ENCODE measurements around the gene CSMD2.

Gene CSMD2

DNA sequence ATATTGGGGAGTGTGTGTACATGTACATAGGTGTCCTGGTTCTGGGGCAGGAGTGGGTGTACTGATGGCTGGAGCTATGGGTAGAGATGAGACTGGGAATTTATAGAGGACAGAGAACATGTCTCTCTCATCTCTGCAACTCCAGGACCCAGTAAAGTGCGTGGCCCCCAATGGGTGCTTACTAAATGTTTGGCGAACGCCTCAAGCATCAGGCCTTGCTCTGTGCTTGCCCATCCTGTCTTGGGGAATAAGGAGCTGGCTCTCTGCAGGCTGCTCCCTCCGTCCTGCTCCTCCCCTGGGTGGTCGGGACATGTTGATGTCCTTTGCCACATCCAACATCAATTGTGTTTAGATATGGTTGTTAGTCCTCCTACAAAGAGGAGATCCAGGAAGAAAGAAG, 530.9 kb downstream of the CSMD2 start:
- H3K27me3 ChIP-seq (replicated peaks; ENCODE audit: insufficient read depth, low read length): peaks cover 73% of the 10 kb centered on the region
- no peaks in the 10 kb centered on the region for H3F3A ChIP-seq (ENCODE audit: insufficient read depth, low read length)
- H3K4me3 ChIP-seq (ENCODE audit: low read length): no peak overlapping the region
- no peaks in the 10 kb centered on the region for H3K9me2 ChIP-seq (replicated peaks; ENCODE audit: insufficient read depth, low read length)
- no peak for TF ChIP-seq EZH2 (optimal IDR thresholded peaks at IDR 0.05; ENCODE audit: low read depth, low read length)
- TF ChIP-seq, protein P1, sequence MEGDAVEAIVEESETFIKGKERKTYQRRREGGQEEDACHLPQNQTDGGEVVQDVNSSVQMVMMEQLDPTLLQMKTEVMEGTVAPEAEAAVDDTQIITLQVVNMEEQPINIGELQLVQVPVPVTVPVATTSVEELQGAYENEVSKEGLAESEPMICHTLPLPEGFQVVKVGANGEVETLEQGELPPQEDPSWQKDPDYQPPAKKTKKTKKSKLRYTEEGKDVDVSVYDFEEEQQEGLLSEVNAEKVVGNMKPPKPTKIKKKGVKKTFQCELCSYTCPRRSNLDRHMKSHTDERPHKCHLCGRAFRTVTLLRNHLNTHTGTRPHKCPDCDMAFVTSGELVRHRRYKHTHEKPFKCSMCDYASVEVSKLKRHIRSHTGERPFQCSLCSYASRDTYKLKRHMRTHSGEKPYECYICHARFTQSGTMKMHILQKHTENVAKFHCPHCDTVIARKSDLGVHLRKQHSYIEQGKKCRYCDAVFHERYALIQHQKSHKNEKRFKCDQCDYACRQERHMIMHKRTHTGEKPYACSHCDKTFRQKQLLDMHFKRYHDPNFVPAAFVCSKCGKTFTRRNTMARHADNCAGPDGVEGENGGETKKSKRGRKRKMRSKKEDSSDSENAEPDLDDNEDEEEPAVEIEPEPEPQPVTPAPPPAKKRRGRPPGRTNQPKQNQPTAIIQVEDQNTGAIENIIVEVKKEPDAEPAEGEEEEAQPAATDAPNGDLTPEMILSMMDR (IDR thresholded peaks at IDR 0.05; ENCODE audit: low read length): no peak
- no peak for TF ChIP-seq EZH2phosphoT487 (IDR thresholded peaks at IDR 0.05; ENCODE audit: low read length)
- DNase-seq: no peak
- H3K79me2 ChIP-seq (ENCODE audit: low read length): no peaks in the 10 kb centered on the region
- H3K36me3 ChIP-seq (replicated peaks; ENCODE audit: insufficient read depth, low read length): no peaks in the 10 kb centered on the region
- no peaks in the 10 kb centered on the region for H3K4me1 ChIP-seq (ENCODE audit: low read length)
- no peak overlapping the region for H3K4me2 ChIP-seq (ENCODE audit: low read depth, low read length)
- no peaks in the 10 kb centered on the region for H4K20me1 ChIP-seq (ENCODE audit: insufficient read depth, low read length)
- H3K9ac ChIP-seq (ENCODE audit: low read length): no peak overlapping the region
- H2AFZ ChIP-seq (ENCODE audit: low read length): no peak overlapping the region
- H3K27ac ChIP-seq (ENCODE audit: low read length): no peak overlapping the region
- H3K9me3 ChIP-seq (replicated peaks; ENCODE audit: insufficient read depth, low read length): no peaks in the 10 kb centered on the region

DNA sequence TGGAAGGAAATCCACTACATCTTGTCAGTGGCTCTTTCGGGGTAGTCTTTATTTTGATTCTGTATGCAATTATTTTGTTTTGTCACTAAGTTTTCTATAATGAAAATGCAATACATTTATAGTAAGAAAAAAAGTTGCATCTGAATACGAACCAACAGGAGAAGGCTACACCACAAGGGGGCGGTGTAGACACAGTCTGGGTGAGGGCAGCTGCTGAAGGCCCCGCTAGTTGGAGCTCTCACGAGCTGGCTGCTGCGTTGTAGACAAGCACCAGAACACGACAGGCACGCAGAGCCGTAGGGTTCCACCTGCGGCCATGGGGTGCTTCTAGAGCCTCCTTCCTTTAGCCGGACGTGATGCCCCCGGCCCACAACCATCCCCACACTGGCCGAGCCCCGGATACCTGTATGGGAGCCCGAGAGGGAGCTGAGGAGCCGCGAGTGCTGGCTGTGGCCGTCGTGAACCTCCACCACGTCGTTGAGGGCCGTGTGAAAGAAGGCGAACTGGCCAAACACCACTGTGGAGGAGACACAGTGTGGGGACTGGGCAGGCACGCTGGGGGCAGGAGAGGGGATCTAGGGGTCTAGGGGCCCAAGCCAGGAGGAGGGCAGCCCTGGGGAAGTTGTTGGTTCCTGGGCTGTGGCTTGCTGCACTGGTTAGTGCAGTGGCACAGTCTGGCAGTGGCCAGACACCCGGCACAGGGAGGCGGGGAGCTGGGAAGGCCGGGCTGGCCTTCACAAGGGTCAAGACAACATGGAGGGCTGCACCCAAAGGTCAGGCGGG, 531.8 kb downstream of the CSMD2 start:
- Histone ChIP-seq H3F3A (ENCODE audit: insufficient read depth, low read length) (no peaks in the 10 kb centered on the region), H3K79me2 (ENCODE audit: low read length) (no peaks in the 10 kb centered on the region), H3K27ac (ENCODE audit: low read length) (no peak overlapping the region), H3K9me3 (replicated peaks; ENCODE audit: insufficient read depth, low read length) (no peaks in the 10 kb centered on the region), H3K27me3 (replicated peaks; ENCODE audit: insufficient read depth, low read length) (peaks cover 64% of the 10 kb centered on the region), H3K36me3 (replicated peaks; ENCODE audit: insufficient read depth, low read length) (no peaks in the 10 kb centered on the region), H3K9ac (ENCODE audit: low read length) (no peak overlapping the region), H4K20me1 (ENCODE audit: insufficient read depth, low read length) (no peaks in the 10 kb centered on the region), H3K4me1 (ENCODE audit: low read length) (no peaks in the 10 kb centered on the region), H3K4me3 (ENCODE audit: low read length) (no peak overlapping the region), H3K9me2 (replicated peaks; ENCODE audit: insufficient read depth, low read length) (no peaks in the 10 kb centered on the region), H3K4me2 (ENCODE audit: low read depth, low read length) (no peak overlapping the region), H2AFZ (ENCODE audit: low read length) (no peak overlapping the region)
- no peak for TF ChIP-seq EZH2 (optimal IDR thresholded peaks at IDR 0.05; ENCODE audit: low read depth, low read length)
- TF ChIP-seq, protein P1 (IDR thresholded peaks at IDR 0.05; ENCODE audit: low read length): peak; percentile 99
- DNase-seq: peak; percentile 87

DNA sequence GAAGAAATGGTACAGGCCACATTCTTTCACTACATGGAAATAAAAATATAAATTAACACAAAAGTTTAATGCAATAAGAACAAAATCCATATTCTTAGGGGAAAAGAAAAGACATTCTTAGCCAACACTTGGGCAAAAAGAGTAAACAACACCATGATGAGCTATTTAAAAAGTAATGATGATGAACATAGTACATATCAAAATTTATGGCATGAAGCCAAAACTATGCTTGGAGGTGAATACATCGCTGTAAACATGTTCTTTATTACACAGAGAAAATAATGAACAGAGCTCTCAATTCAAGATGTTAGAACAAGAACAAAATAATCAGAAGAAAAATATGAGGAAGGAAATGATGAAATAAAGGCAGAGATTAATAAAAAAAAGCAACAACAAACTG, 534.3 kb downstream of the CSMD2 start:
- TF ChIP-seq, protein P1 (IDR thresholded peaks at IDR 0.05; ENCODE audit: low read length): no peak
- TF ChIP-seq EZH2phosphoT487 (IDR thresholded peaks at IDR 0.05; ENCODE audit: low read length): no peak
- no peak for TF ChIP-seq EZH2 (optimal IDR thresholded peaks at IDR 0.05; ENCODE audit: low read depth, low read length)
- peaks cover 49% of the 10 kb centered on the region for H3K27me3 ChIP-seq (replicated peaks; ENCODE audit: insufficient read depth, low read length)
- no peak for DNase-seq

More for the DNA sequence above, 534.3 kb downstream of the CSMD2 start:
- no peaks in the 10 kb centered on the region for H3K4me1 ChIP-seq (ENCODE audit: low read length)
- H3K9me3 ChIP-seq (replicated peaks; ENCODE audit: insufficient read depth, low read length): no peaks in the 10 kb centered on the region
- H3F3A ChIP-seq (ENCODE audit: insufficient read depth, low read length): no peaks in the 10 kb centered on the region
- no peak overlapping the region for H3K4me3 ChIP-seq (ENCODE audit: low read length)
- H3K4me2 ChIP-seq (ENCODE audit: low read depth, low read length): no peak overlapping the region
- no peak overlapping the region for H3K27ac ChIP-seq (ENCODE audit: low read length)
- no peak overlapping the region for H2AFZ ChIP-seq (ENCODE audit: low read length)
- no peaks in the 10 kb centered on the region for H3K79me2 ChIP-seq (ENCODE audit: low read length)
- H4K20me1 ChIP-seq (ENCODE audit: insufficient read depth, low read length): no peaks in the 10 kb centered on the region
- H3K9ac ChIP-seq (ENCODE audit: low read length): no peak overlapping the region
- no peaks in the 10 kb centered on the region for H3K36me3 ChIP-seq (replicated peaks; ENCODE audit: insufficient read depth, low read length)
- H3K9me2 ChIP-seq (replicated peaks; ENCODE audit: insufficient read depth, low read length): no peaks in the 10 kb centered on the region

All from MM.1S (cell line).